ENCODE data around the gene PDSS1. TPM values are rescaled to one million over a fixed set of nuclear protein-coding genes. Genes with fewer than 3 reads are reported as not detected.

The PDSS1 gene
- total and polyA plus RNA-seq, 8 donors = 2.5 to 31.9 (median 6.3) TPM; not detected in 1

DNA sequence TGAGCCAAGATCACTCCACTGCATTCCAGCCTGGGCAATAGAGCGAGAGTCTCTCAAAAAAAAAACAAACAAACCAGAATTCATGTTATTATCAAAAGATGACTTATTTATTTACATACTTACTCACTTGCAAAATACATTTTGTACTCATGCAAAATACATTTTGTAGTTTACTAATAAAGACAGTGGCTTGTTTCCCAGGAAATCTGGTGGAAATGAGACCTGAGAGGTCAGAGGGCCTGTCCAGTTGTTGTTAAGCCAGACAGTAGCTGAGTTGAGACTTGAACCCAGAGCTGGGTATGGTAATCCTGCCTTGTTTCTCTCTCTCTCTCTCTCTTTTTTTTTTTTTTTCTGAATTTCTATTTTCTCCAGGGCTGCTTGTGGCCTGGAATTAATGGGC lies 29.5 kb downstream of the PDSS1 start:
- DNase-seq = no peak
- intact Hi-C loops (cut with DNase I; ENCODE audit: low total_unique reads) = no loop called here
- Histone ChIP-seq H3K4me3 (no peak overlapping the region), H3K27ac (no peak overlapping the region), H3K9me3 (no peaks in the 10 kb centered on the region), H3K27me3 (no peaks in the 10 kb centered on the region), H3K4me1 (no peaks in the 10 kb centered on the region), H3K36me3 (peaks cover 12 to 72% (median 60%) of the 10 kb centered on the region in 4 donors)
- TF ChIP-seq POLR2A (IDR thresholded peaks at IDR 0.05) = no peak
- no peak for TF ChIP-seq POLR2AphosphoS5 (IDR thresholded peaks at IDR 0.05)
- no peak for TF ChIP-seq EP300 (IDR thresholded peaks at IDR 0.05)
- no peak for TF ChIP-seq CTCF (IDR thresholded peaks at IDR 0.05)
- 95 to 100% (median 100%) methylated on average over 1 of the region's 1 CpG for WGBS, 5 donors

- no peaks in the 10 kb centered on the region for H3K9me3 ChIP-seq
- no peak overlapping the region for H3K4me3 ChIP-seq
- intact Hi-C loops (cut with DNase I; ENCODE audit: low total_unique reads) = no loop called here
- 90 to 95% (median 91%) methylated on average over 7 of the region's 7 CpGs for WGBS, 5 donors
- no peak overlapping the region for H3K27ac ChIP-seq
- peaks cover 0 to 3% (median 2%) of the 10 kb centered on the region in 4 donors for H3K4me1 ChIP-seq
- peaks cover 9 to 78% (median 54%) of the 10 kb centered on the region in 4 donors for H3K36me3 ChIP-seq
- no peaks in the 10 kb centered on the region for H3K27me3 ChIP-seq
- TF ChIP-seq EP300 (IDR thresholded peaks at IDR 0.05) (no peak), CTCF (IDR thresholded peaks at IDR 0.05) (no peak), POLR2A (IDR thresholded peaks at IDR 0.05) (no peak), POLR2AphosphoS5 (IDR thresholded peaks at IDR 0.05) (no peak)
- DNase-seq = no peak
Observed at GRCh38 chr10:26728957-26729356, 31.5 kb downstream of the PDSS1 start.

DNA sequence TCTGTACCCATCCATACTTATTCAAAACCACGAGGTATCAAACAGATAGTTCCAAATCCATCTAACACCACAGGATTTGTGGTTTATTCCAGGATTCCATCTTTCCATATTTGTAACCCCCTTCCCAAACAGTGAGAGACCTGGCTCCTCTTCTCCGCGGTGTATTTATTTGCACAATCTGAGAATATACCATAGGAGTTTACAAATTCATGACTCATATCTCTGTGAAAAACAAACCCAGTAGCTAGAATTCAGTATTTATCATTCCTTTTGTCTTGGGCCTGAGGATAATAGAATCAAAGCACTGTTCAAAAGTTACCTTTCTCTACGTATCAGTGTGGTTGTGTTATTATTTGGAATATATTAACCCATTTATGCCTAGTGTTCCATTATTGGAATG lies 31.9 kb downstream of the PDSS1 start:
- Histone ChIP-seq H3K4me1 (peaks cover 0 to 6% (median 4%) of the 10 kb centered on the region in 4 donors), H3K36me3 (peaks cover 9 to 78% (median 50%) of the 10 kb centered on the region in 4 donors), H3K4me3 (no peak overlapping the region), H3K27ac (no peak overlapping the region), H3K9me3 (no peaks in the 10 kb centered on the region), H3K27me3 (no peaks in the 10 kb centered on the region)
- intact Hi-C loops (cut with DNase I; ENCODE audit: low total_unique reads) = no loop called here
- whole genome bisulfite sequencing, 5 donors = 70 to 89% (median 84%) methylated on average over 4 of the region's 4 CpGs
- no peak for TF ChIP-seq CTCF (IDR thresholded peaks at IDR 0.05)
- TF ChIP-seq POLR2A (IDR thresholded peaks at IDR 0.05) = no peak
- TF ChIP-seq POLR2AphosphoS5 (IDR thresholded peaks at IDR 0.05) = no peak
- TF ChIP-seq EP300 (IDR thresholded peaks at IDR 0.05) = no peak
- no peak for DNase-seq

GRCh38 chr10:26730552-26730951 lies 33.1 kb downstream of the PDSS1 start:
- Histone ChIP-seq H3K4me1 (peaks cover 0 to 6% (median 4%) of the 10 kb centered on the region in 4 donors), H3K36me3 (peaks cover 2 to 75% (median 44%) of the 10 kb centered on the region in 4 donors), H3K4me3 (no peak overlapping the region), H3K27ac (no peak overlapping the region), H3K9me3 (no peaks in the 10 kb centered on the region), H3K27me3 (no peaks in the 10 kb centered on the region)
- WGBS, 5 donors = 88 to 98% (median 92%) methylated on average over 2 of the region's 2 CpGs
- DNase-seq = no peak
- intact Hi-C loops (cut with DNase I; ENCODE audit: low total_unique reads) = no loop called here
- no peak for TF ChIP-seq POLR2A (IDR thresholded peaks at IDR 0.05)
- TF ChIP-seq EP300 (IDR thresholded peaks at IDR 0.05) = no peak
- TF ChIP-seq POLR2AphosphoS5 (IDR thresholded peaks at IDR 0.05) = no peak
- TF ChIP-seq CTCF (IDR thresholded peaks at IDR 0.05) = no peak

Data from stomach (tissue), 9 donors.